ENCODE measurements around the gene ZCCHC14.
"Not testable (repeated sequence)": the region's sequence is repeated elsewhere in the genome, so short reads cannot be mapped to it uniquely, and the experiment has no call there.

The ZCCHC14 gene

DNA sequence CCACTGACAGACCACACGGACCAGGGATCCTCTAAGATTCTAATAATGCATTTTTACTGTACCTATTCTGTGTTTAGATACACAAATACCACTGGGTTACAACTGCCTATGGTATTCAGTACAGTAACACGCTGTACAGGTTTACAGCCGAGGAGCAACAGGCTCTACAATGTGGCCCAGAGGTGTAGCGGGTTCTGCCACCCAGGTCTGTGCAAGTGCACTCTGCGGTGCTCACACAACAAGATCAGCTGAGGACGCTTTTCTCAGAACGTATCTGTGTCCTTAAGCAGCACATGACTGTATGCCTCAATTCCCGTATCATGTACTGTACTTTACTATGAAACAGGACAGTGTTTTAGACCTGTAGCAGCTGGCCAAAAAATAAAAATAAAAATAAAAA is 6.5 kb downstream of the ZCCHC14 start:
- no peak overlapping the region for H2AK5ac ChIP-seq (ENCODE audit: low read depth, low read length)
- no peak for DNase-seq (ENCODE audit: low spot score)
- H3K27me3 ChIP-seq (ENCODE audit: control insufficient read depth in 3 of 3, insufficient read depth in 3 of 3, low read depth in 1 of 3, low read length in 3 of 3): no peaks in the 10 kb centered on the region
- H2BK12ac ChIP-seq (ENCODE audit: low read length): no peak overlapping the region
- no peak overlapping the region for H3K14ac ChIP-seq (ENCODE audit: low read length)
- H2BK120ac ChIP-seq (ENCODE audit: low read depth, low read length): no peak overlapping the region
- H3K4ac ChIP-seq (ENCODE audit: low read length): no peak overlapping the region
- no CpG with 5 or more reads among the region's 8 CpGs for WGBS, 2 donors (ENCODE audit: extremely low coverage in 2 of 2, insufficient read length in 2 of 2, insufficient replicate concordance in 1 of 2)
- H3K23ac ChIP-seq (ENCODE audit: low read depth, low read length, poor library complexity): no peak overlapping the region
- no peak overlapping the region for H3K27ac ChIP-seq (replicated peaks; ENCODE audit: low read length)
- H2AFZ ChIP-seq (ENCODE audit: low read length): no peak overlapping the region
- no peak overlapping the region for H3K4me3 ChIP-seq (ENCODE audit: low read length in 2 of 2)
- H3K9me3 ChIP-seq (replicated peaks in 1 of 2; ENCODE audit: control insufficient read depth in 2 of 2, insufficient read depth in 1 of 2, low read depth in 1 of 2, low read length in 2 of 2): peaks cover 0 to 2% of the 10 kb centered on the region in 2 donors
- H4K91ac ChIP-seq (ENCODE audit: low read depth, low read length, poor library complexity): no peak overlapping the region
- H2BK5ac ChIP-seq (ENCODE audit: low read length): no peak overlapping the region
- H3K79me1 ChIP-seq (ENCODE audit: low read depth, low read length): peaks cover 16% of the 10 kb centered on the region
- H3K36me3 ChIP-seq (replicated peaks in 1 of 2; ENCODE audit: control insufficient read depth in 2 of 2, insufficient read depth in 2 of 2, low read length in 2 of 2): peaks cover 3 to 23% of the 10 kb centered on the region in 2 donors
- peaks cover 11 to 26% of the 10 kb centered on the region in 2 donors for H3K4me1 ChIP-seq (ENCODE audit: control insufficient read depth in 2 of 2, insufficient read depth in 1 of 2, low read depth in 1 of 2, low read length in 2 of 2)
- H3K18ac ChIP-seq (ENCODE audit: low read length): no peak overlapping the region
- no peak overlapping the region for H3K9ac ChIP-seq (ENCODE audit: low read depth, low read length, poor library complexity)
- H2BK15ac ChIP-seq (ENCODE audit: low read length): no peak overlapping the region
- H3K4me2 ChIP-seq (ENCODE audit: insufficient read depth, low read length, poor library complexity, severe bottlenecking): no peak overlapping the region
- H4K8ac ChIP-seq (ENCODE audit: low read depth, low read length): no peak overlapping the region

DNA sequence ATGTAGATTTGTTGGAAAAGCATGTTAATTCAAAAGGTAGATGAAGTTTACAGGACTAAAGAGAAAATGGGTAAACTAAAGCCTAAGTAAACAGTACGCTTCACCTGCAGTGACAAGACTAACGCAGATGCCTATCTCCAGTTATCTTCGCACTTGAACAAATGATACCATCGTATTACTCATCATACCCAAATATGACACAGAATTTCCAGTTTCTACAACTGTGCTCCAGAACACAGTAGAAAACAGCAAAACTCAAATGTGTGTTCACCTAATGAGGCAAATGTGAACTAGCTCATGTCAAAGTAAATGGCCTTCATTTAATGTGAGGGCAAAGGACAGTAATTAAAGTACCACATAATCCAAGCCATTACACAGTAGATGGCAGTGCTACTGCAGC is 7.0 kb downstream of the ZCCHC14 start:
- not testable (repeated sequence) for H3K27me3 ChIP-seq (ENCODE audit: control insufficient read depth in 3 of 3, insufficient read depth in 3 of 3, low read depth in 1 of 3, low read length in 3 of 3); H2BK5ac ChIP-seq (ENCODE audit: low read length); H2AK5ac ChIP-seq (ENCODE audit: low read depth, low read length); H3K4me2 ChIP-seq (ENCODE audit: insufficient read depth, low read length, poor library complexity, severe bottlenecking); H3K14ac ChIP-seq (ENCODE audit: low read length); H4K8ac ChIP-seq (ENCODE audit: low read depth, low read length); H3K9ac ChIP-seq (ENCODE audit: low read depth, low read length, poor library complexity); H3K9me3 ChIP-seq (replicated peaks in 1 of 2; ENCODE audit: control insufficient read depth in 2 of 2, insufficient read depth in 1 of 2, low read depth in 1 of 2, low read length in 2 of 2); H2BK120ac ChIP-seq (ENCODE audit: low read depth, low read length); H3K4ac ChIP-seq (ENCODE audit: low read length); H3K23ac ChIP-seq (ENCODE audit: low read depth, low read length, poor library complexity); H2BK12ac ChIP-seq (ENCODE audit: low read length); H2AFZ ChIP-seq (ENCODE audit: low read length); DNase-seq (ENCODE audit: low spot score); H3K18ac ChIP-seq (ENCODE audit: low read length); H2BK15ac ChIP-seq (ENCODE audit: low read length); H4K91ac ChIP-seq (ENCODE audit: low read depth, low read length, poor library complexity); H3K4me3 ChIP-seq (ENCODE audit: low read length in 2 of 2); H3K27ac ChIP-seq (replicated peaks; ENCODE audit: low read length)
- Histone ChIP-seq H3K79me1 (ENCODE audit: low read depth, low read length) (peaks cover 13% of the 10 kb centered on the region), H3K4me1 (ENCODE audit: control insufficient read depth in 2 of 2, insufficient read depth in 1 of 2, low read depth in 1 of 2, low read length in 2 of 2) (peaks cover 9 to 21% of the 10 kb centered on the region in 2 donors), H3K36me3 (replicated peaks in 1 of 2; ENCODE audit: control insufficient read depth in 2 of 2, insufficient read depth in 2 of 2, low read length in 2 of 2) (peaks cover 3 to 23% of the 10 kb centered on the region in 2 donors)
- no CpG with 5 or more reads among the region's 4 CpGs for WGBS, 2 donors (ENCODE audit: extremely low coverage in 2 of 2, insufficient read length in 2 of 2, insufficient replicate concordance in 1 of 2)

DNA sequence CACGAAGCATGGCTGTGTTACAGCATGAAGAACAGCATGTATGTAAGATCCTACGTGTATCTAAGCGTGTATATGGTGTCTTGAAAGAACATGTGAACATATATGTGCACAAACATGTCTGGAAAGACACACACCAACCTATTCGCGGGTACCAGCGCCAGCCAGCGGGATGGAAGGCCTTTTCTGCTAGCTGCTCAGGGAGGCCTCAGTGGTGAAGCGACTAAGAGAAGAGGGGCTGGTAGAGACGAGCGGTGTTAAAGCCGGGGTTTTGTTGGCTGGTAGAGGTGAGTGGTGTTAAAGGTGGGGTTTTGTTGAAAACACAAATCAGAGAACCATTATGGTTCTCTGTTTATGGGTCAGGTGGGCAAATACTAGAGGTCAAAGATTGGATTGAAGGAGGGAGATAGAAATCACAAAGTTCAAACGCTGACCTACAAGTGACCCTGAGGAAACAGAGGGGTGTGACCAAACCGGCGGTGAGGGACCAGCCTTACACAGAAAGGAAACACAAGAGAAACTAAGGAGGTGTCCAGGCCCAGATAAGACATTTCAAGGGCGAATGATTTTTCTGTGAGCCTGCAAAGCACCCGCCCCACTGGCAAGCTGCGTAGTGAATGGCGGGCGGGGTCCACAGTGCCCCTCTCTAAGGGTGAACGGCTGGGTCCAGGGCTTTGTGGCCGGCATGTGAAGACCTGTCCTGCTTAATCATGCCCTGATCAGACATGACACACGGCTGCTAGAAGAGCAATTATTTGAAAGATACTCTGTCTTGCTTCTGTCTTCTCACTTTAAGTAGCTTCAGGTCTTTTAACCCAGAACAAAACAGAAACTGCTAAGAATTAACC is 8.1 kb downstream of the ZCCHC14 start:
- Histone ChIP-seq H3K36me3 (replicated peaks in 1 of 2; ENCODE audit: control insufficient read depth in 2 of 2, insufficient read depth in 2 of 2, low read length in 2 of 2) (peaks cover 3 to 24% of the 10 kb centered on the region in 2 donors), H3K4me2 (ENCODE audit: insufficient read depth, low read length, poor library complexity, severe bottlenecking) (no peak overlapping the region), H3K4me1 (ENCODE audit: control insufficient read depth in 2 of 2, insufficient read depth in 1 of 2, low read depth in 1 of 2, low read length in 2 of 2) (peaks cover 6 to 11% of the 10 kb centered on the region in 2 donors), H3K18ac (ENCODE audit: low read length) (no peak overlapping the region), H4K8ac (ENCODE audit: low read depth, low read length) (no peak overlapping the region), H2BK12ac (ENCODE audit: low read length) (no peak overlapping the region), H2BK120ac (ENCODE audit: low read depth, low read length) (no peak overlapping the region), H2BK15ac (ENCODE audit: low read length) (no peak overlapping the region), H3K14ac (ENCODE audit: low read length) (no peak overlapping the region), H3K23ac (ENCODE audit: low read depth, low read length, poor library complexity) (no peak overlapping the region), H3K27me3 (ENCODE audit: control insufficient read depth in 3 of 3, insufficient read depth in 3 of 3, low read depth in 1 of 3, low read length in 3 of 3) (no peaks in the 10 kb centered on the region), H3K79me1 (ENCODE audit: low read depth, low read length) (peaks cover 11% of the 10 kb centered on the region), H2AFZ (ENCODE audit: low read length) (no peak overlapping the region), H3K4me3 (ENCODE audit: low read length in 2 of 2) (no peak overlapping the region), H2BK5ac (ENCODE audit: low read length) (no peak overlapping the region), H3K27ac (replicated peaks; ENCODE audit: low read length) (no peak overlapping the region), H3K9ac (ENCODE audit: low read depth, low read length, poor library complexity) (no peak overlapping the region), H4K91ac (ENCODE audit: low read depth, low read length, poor library complexity) (no peak overlapping the region), H2AK5ac (ENCODE audit: low read depth, low read length) (no peak overlapping the region), H3K9me3 (replicated peaks in 1 of 2; ENCODE audit: control insufficient read depth in 2 of 2, insufficient read depth in 1 of 2, low read depth in 1 of 2, low read length in 2 of 2) (peaks cover 0 to 2% of the 10 kb centered on the region in 2 donors), H3K4ac (ENCODE audit: low read length) (no peak overlapping the region)
- no CpG with 5 or more reads among the region's 22 CpGs for WGBS, 2 donors (ENCODE audit: extremely low coverage in 2 of 2, insufficient read length in 2 of 2, insufficient replicate concordance in 1 of 2)
- no peak for DNase-seq (ENCODE audit: low spot score)

DNA sequence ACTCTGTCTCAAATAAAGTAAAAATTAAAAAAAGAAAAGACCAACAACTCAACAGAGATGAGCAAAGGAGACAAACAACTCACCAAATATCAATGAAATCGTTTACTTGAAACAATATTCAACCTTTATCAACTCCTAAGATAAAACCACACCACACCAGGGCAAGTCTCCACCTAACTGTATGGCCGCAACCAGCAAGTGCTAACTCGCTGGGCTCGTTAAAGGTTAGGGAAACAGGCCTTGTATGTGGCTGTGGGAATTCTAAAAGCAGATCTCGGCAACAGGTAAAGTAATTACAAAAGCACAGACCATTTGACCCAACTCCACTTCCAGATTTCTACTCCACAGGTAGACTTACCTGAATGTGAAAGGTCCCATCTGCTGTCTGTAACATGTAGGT is 9.3 kb downstream of the ZCCHC14 start:
- peaks cover 0 to 2% of the 10 kb centered on the region in 2 donors for H3K9me3 ChIP-seq (replicated peaks in 1 of 2; ENCODE audit: control insufficient read depth in 2 of 2, insufficient read depth in 1 of 2, low read depth in 1 of 2, low read length in 2 of 2)
- H4K8ac ChIP-seq (ENCODE audit: low read depth, low read length): no peak overlapping the region
- H3K27me3 ChIP-seq (ENCODE audit: control insufficient read depth in 3 of 3, insufficient read depth in 3 of 3, low read depth in 1 of 3, low read length in 3 of 3): no peaks in the 10 kb centered on the region
- H2AK5ac ChIP-seq (ENCODE audit: low read depth, low read length): no peak overlapping the region
- H3K14ac ChIP-seq (ENCODE audit: low read length): no peak overlapping the region
- H3K18ac ChIP-seq (ENCODE audit: low read length): no peak overlapping the region
- no peak overlapping the region for H3K4me3 ChIP-seq (ENCODE audit: low read length in 2 of 2)
- peaks cover 6 to 7% of the 10 kb centered on the region in 2 donors for H3K4me1 ChIP-seq (ENCODE audit: control insufficient read depth in 2 of 2, insufficient read depth in 1 of 2, low read depth in 1 of 2, low read length in 2 of 2)
- H2BK12ac ChIP-seq (ENCODE audit: low read length): no peak overlapping the region
- no CpG with 5 or more reads among the region's 5 CpGs for WGBS, 2 donors (ENCODE audit: extremely low coverage in 2 of 2, insufficient read length in 2 of 2, insufficient replicate concordance in 1 of 2)
- H4K91ac ChIP-seq (ENCODE audit: low read depth, low read length, poor library complexity): no peak overlapping the region
- H3K23ac ChIP-seq (ENCODE audit: low read depth, low read length, poor library complexity): no peak overlapping the region
- H2AFZ ChIP-seq (ENCODE audit: low read length): no peak overlapping the region
- H3K79me1 ChIP-seq (ENCODE audit: low read depth, low read length): peaks cover 8% of the 10 kb centered on the region
- H3K4me2 ChIP-seq (ENCODE audit: insufficient read depth, low read length, poor library complexity, severe bottlenecking): no peak overlapping the region
- DNase-seq (ENCODE audit: low spot score): no peak
- H3K4ac ChIP-seq (ENCODE audit: low read length): no peak overlapping the region
- peaks cover 1 to 28% of the 10 kb centered on the region in 2 donors for H3K36me3 ChIP-seq (replicated peaks in 1 of 2; ENCODE audit: control insufficient read depth in 2 of 2, insufficient read depth in 2 of 2, low read length in 2 of 2)
- no peak overlapping the region for H3K9ac ChIP-seq (ENCODE audit: low read depth, low read length, poor library complexity)
- H2BK5ac ChIP-seq (ENCODE audit: low read length): no peak overlapping the region
- no peak overlapping the region for H2BK120ac ChIP-seq (ENCODE audit: low read depth, low read length)
- no peak overlapping the region for H3K27ac ChIP-seq (replicated peaks; ENCODE audit: low read length)
- no peak overlapping the region for H2BK15ac ChIP-seq (ENCODE audit: low read length)
